Heart left ventricle (tissue), 16 donors: ENCODE measurements around the gene GGACT. TPM values are rescaled to one million over a fixed set of nuclear protein-coding genes. Genes with fewer than 3 reads are reported as not detected.
A peak's percentile ranks its signal among the peaks of the same experiment; 100 is the strongest.

Experiments used
- ATAC-seq, 4 donors: fragments of 200-7000 bp; cut with Tn5 transposase; one replicate each; pipeline ENCODE4 v1.9.1; 2020 to 2022; ENCODE audit warnings: moderate library complexity in 4 of 4, mild to moderate bottlenecking in 3 of 4, moderate number of reproducible peaks in 1 of 4
- DNase-seq, 5 donors: peaks; one replicate each; pipeline ENCODE4 v3.0.0-alpha.2; 2020
- H3K27ac ChIP-seq, 12 donors: fragments of 200-600 bp; sonication (generic) in 4 of 12; one replicate each; pipeline versions ENCODE4 v1.5.0 to v1.8.0; 2016 to 2022; ENCODE audit warnings: mild to moderate bottlenecking in 2 of 12
- H3K27me3 ChIP-seq, 9 donors: fragments of 200-600 bp; sonication (generic) in 2 of 9; one replicate each; pipeline versions ENCODE4 v1.5.1 to v1.8.0; 2016 to 2022; ENCODE audit warnings: mild to moderate bottlenecking in 3 of 9
- H3K36me3 ChIP-seq, 9 donors: fragments of 200-600 bp; sonication (generic) in 2 of 9; one replicate each; pipeline versions ENCODE4 v1.5.0 to v1.8.0; 2018 to 2022; ENCODE audit warnings: mild to moderate bottlenecking in 2 of 9
- H3K4me1 ChIP-seq, 12 donors: fragments of 200-600 bp; sonication (generic) in 4 of 12; one replicate each; pipeline versions ENCODE4 v1.5.0 to v1.8.0; 2016 to 2022; ENCODE audit warnings: mild to moderate bottlenecking in 3 of 12
- H3K4me3 ChIP-seq, 12 donors: fragments of 200-600 bp; sonication (generic) in 4 of 12; one replicate each; pipeline versions ENCODE4 v1.5.0 to v1.8.0; 2017 to 2022; ENCODE audit warnings: mild to moderate bottlenecking in 9 of 12, moderate library complexity in 4 of 12
- H3K9me3 ChIP-seq, 12 donors: fragments of 200-600 bp; sonication (generic) in 4 of 12; one replicate each; pipeline versions ENCODE4 v1.5.0 to v1.8.0; 2016 to 2022; ENCODE audit warnings: mild to moderate bottlenecking in 1 of 12
- CTCF ChIP-seq, 12 donors: fragments of 200-600 bp; sonication (generic) in 4 of 12; IDR thresholded peaks; one replicate each; pipeline versions ENCODE4 v1.5.0 to v1.8.0; 2018 to 2022; ENCODE audit warnings: antibody characterized with exemption in 12 of 12, mild to moderate bottlenecking in 5 of 12
- POLR2A ChIP-seq, 2 donors: fragments of 450-650 bp; IDR thresholded peaks; one replicate each; pipeline ENCODE4 v1.6.1; 2017; ENCODE audit warnings: antibody characterized with exemption in 2 of 2, mild to moderate bottlenecking in 2 of 2, moderate library complexity in 2 of 2
- WGBS, 4 donors: extraction: QIAGEN DNeasy Blood & Tissue Kit in 2 of 4; methylation state at CpG; one replicate each; pipeline versions ENCODE4 v1.1.5 to v1.1.7; 2013 to 2018; 5-methylcytosine and 5-hydroxymethylcytosine counted together
- intact Hi-C, 10 donors: fragments of 100-400 bp; cut with DNase I; formaldehyde crosslinking; loops; one replicate each; pipeline versions ENCODE4 v1.11.1 to v1.14.2; 2022
- polyA plus RNA-seq, 2 donors: library from polyadenylated mRNA; stranded (reverse); fragments of 200-250 nt; gene quantifications; one replicate each; pipeline ENCODE4 v1.2.3, GENCODE V29; 2013
- total RNA-seq, 9 donors: library from RNA; depleted of rRNA in 2 of 9; stranded (reverse); fragments of >200 nt in 2 of 9; fragmentation: NEBNext Ultra II Directional in 3 of 9; extraction: Animal tissue kit (Norgen Biotek cat#: 25700) in 3 of 9; gene quantifications; one replicate each; pipeline versions ENCODE4 v1.1.0 to v1.2.4, GENCODE V29; 2016 to 2023
- donor health status: ischemic (EF 13 %, LVEDD 7.1; RV severe dilation, severe dysfunction).
- donor health status: healthy with polysubstance abuse.
- donor health status: DM: no; HTN: yes; CAD: no.
- donor health status: DM: no; HTN: no; CAD: no.
- donor health status: ischemic (EF 25% LVEDD 6.9; RV normal size, moderate dysfunction).
- donor health status: ischemic (EF 25% LVEDD 5.7; RV mildly dilated, moderate dysfunction).
- donor health status: healthy.
- donor health status: DM: yes; HTN: yes; CAD: no.
- donor health status: ischemic (EF 35%, LVEDD 5.7; RV mildly dilated, moderate dysfunction).
- donor health status: nonischemic (EF 11% LVEDD 7.7; RV severe dilation, severe dysfunction).
- donor health status: DM: yes; HTN: yes; CAD: no.
- donor health status: PGD.
- donor health status: ischemic (EF 29% LVEDD 5.4; RV normal size, mild dysfunction).
- donor health status: nonischemic (EF 23%, LVEDD 6.1; RV moderate dilation, normal function).

The GGACT gene
- total and polyA plus RNA-seq, 11 donors = 0.34 to 3.9 (median 1.3) TPM

- H3K27me3 ChIP-seq = no peaks in the 10 kb centered on the region
- DNase-seq (no peak), ATAC-seq (no peak)
- intact Hi-C loops = no loop called here
- H3K36me3 ChIP-seq = no peaks in the 10 kb centered on the region
- WGBS, 4 donors = 96 to 98% (median 97%) methylated on average over 20 to 21 of the region's 21 CpGs
- peaks cover 0 to 7% (median 0%) of the 10 kb centered on the region in 12 donors for H3K4me1 ChIP-seq
- H3K9me3 ChIP-seq = no peaks in the 10 kb centered on the region
- H3K4me3 ChIP-seq = no peak overlapping the region
- no peak for TF ChIP-seq CTCF (IDR thresholded peaks at IDR 0.05)
- TF ChIP-seq POLR2A (IDR thresholded peaks at IDR 0.05) = no peak
- H3K27ac ChIP-seq = peak overlapping the region in 1 of 12 donors; percentile 72
Observed at GRCh38 chr13:100546713-100547405, 41.7 kb downstream of the GGACT start.

- no peak for TF ChIP-seq CTCF (IDR thresholded peaks at IDR 0.05)
- no peak for TF ChIP-seq POLR2A (IDR thresholded peaks at IDR 0.05)
- Histone ChIP-seq H3K4me3 (no peak overlapping the region), H3K9me3 (no peaks in the 10 kb centered on the region), H3K27ac (no peak overlapping the region), H3K36me3 (no peaks in the 10 kb centered on the region), H3K4me1 (peaks cover 0 to 7% (median 0%) of the 10 kb centered on the region in 12 donors), H3K27me3 (no peaks in the 10 kb centered on the region)
- no peak for DNase-seq
- ATAC-seq = no peak
- intact Hi-C loops = no loop called here
- 91 to 96% (median 94%) methylated on average over 4 of the region's 4 CpGs for WGBS, 4 donors
Observed at GRCh38 chr13:100545684-100546061, 42.9 kb downstream of the GGACT start.

GRCh38 chr13:100544866-100545683 lies 43.5 kb downstream of the GGACT start:
- WGBS, 4 donors = 74 to 85% (median 83%) methylated on average over 16 to 22 of the region's 22 CpGs
- no peak for TF ChIP-seq CTCF (IDR thresholded peaks at IDR 0.05)
- no peak for TF ChIP-seq POLR2A (IDR thresholded peaks at IDR 0.05)
- Histone ChIP-seq H3K4me1 (peaks cover 0 to 7% (median 0%) of the 10 kb centered on the region in 12 donors), H3K9me3 (no peaks in the 10 kb centered on the region), H3K4me3 (peak overlapping the region in 4 of 12 donors; percentile 23 to 39 (median 33)), H3K27ac (no peak overlapping the region), H3K36me3 (no peaks in the 10 kb centered on the region), H3K27me3 (no peaks in the 10 kb centered on the region)
- intact Hi-C loops = no loop called here
- ATAC-seq (peak; percentile 65 to 86 (median 82)), DNase-seq (peak in 4 of 5 donors; percentile 26 to 63 (median 52))
